IMR-90 (cell line): ENCODE results near the gene CCR8.

ENCODE experiments used
- CEBPB ChIP-seq: IDR thresholded peaks from 2 replicates; pipeline ENCODE4 v1.6.1; 2012; ENCODE audit warnings: low read depth, low read length, improper control_type of control experiment
- RCOR1 ChIP-seq: IDR thresholded peaks from 2 replicates; pipeline ENCODE4 v1.6.1; 2012; ENCODE audit warnings: mild to moderate bottlenecking, low read length, improper control_type of control experiment; ENCODE audit not compliant: insufficient replicate concordance
- TF ChIP-seq, protein P1 (sequence below): conservative IDR thresholded peaks from 2 replicates; pipeline ENCODE4 v1.5.1; 2012; ENCODE audit warnings: mild to moderate bottlenecking, low read depth, low read length, improper control_type of control experiment

DNA sequence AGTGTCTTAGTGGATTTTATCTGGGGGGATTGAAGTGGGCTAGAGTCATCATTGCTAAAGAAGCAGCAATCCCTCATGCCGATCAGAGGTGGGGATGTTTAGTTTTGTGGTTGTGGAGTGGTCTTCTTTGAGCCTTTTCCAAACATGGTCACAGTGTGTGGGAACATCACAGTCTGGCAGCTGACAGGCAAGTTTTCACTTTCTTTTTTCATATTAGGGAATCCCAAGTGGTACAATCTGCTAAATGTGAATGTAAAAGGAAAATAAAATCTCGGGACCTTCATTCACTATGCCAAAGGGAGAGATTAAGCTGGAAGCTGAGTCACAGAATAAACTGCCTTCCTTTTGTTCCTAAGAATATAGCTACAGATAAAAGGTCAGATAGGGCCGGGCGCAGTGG, 39.3 kb upstream of the CCR8 start:
- TF ChIP-seq RCOR1, result no peak
- TF ChIP-seq, protein P1, sequence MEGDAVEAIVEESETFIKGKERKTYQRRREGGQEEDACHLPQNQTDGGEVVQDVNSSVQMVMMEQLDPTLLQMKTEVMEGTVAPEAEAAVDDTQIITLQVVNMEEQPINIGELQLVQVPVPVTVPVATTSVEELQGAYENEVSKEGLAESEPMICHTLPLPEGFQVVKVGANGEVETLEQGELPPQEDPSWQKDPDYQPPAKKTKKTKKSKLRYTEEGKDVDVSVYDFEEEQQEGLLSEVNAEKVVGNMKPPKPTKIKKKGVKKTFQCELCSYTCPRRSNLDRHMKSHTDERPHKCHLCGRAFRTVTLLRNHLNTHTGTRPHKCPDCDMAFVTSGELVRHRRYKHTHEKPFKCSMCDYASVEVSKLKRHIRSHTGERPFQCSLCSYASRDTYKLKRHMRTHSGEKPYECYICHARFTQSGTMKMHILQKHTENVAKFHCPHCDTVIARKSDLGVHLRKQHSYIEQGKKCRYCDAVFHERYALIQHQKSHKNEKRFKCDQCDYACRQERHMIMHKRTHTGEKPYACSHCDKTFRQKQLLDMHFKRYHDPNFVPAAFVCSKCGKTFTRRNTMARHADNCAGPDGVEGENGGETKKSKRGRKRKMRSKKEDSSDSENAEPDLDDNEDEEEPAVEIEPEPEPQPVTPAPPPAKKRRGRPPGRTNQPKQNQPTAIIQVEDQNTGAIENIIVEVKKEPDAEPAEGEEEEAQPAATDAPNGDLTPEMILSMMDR, result no peak
- no peak for TF ChIP-seq CEBPB
